Skin of body (tissue), 2 donors: ENCODE measurements around the gene CDRT4. TPM values are rescaled to one million over a fixed set of nuclear protein-coding genes. Genes with fewer than 3 reads are reported as not detected.
"Not testable (repeated sequence)": the region's sequence is repeated elsewhere in the genome, so short reads cannot be mapped to it uniquely, and the experiment has no call there.

Experiments used
- DNase-seq: peaks from one replicate; lab custom pipeline; 2025; lab: John Stamatoyannopoulos, UW
- total RNA-seq: library from RNA; depleted of rRNA; stranded (reverse); fragments of >200 nt; gene quantifications from one replicate; pipeline ENCODE4 v1.2.3, GENCODE V29; 2014

Gene CDRT4
- total RNA-seq, result 5.7 TPM

- DNase-seq, result no peak
Observed at GRCh38 chr17:15467592-15467991, at the start of gene CDRT4. Gene CDRT4, minus strand, starts transcription at chr17:15467621. Its CDS starts 27,383 bp downstream, at chr17:15440238.

GRCh38 chr17:15516150-15516549 is 48.7 kb upstream of the CDRT4 start:
- DNase-seq, result no peak

GRCh38 chr17:15514469-15514868 is 47.0 kb upstream of the CDRT4 start:
- no peak for DNase-seq

DNA sequence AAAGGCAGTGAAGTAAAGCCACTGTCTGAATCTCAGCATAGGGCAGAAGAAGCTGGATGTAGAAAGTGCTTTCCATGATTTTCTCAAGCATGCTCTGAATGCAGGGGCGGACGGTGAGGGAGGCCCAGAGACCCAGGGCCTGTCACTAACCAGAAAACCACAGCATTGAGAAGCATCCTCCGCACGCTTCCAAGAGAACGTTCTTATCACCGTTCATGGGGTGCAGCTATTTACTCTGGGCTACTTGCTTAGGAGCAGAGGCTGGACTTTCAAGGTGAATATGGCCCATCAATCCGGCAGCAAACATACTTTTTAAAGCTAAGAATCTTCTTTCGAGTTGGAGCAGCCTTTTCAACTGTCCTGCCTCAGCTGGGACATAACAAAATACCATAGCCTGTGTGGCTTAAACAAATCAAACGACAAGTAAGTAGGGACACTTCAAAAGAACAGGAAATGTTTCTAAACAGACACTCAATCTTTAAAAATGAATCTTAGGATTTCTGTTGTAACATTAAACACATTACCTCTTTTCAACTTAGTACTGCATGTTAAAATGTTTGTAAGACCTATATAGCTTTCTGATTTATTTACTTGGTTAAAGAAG is 46.5 kb upstream of the CDRT4 start:
- DNase-seq, result no peak

DNA sequence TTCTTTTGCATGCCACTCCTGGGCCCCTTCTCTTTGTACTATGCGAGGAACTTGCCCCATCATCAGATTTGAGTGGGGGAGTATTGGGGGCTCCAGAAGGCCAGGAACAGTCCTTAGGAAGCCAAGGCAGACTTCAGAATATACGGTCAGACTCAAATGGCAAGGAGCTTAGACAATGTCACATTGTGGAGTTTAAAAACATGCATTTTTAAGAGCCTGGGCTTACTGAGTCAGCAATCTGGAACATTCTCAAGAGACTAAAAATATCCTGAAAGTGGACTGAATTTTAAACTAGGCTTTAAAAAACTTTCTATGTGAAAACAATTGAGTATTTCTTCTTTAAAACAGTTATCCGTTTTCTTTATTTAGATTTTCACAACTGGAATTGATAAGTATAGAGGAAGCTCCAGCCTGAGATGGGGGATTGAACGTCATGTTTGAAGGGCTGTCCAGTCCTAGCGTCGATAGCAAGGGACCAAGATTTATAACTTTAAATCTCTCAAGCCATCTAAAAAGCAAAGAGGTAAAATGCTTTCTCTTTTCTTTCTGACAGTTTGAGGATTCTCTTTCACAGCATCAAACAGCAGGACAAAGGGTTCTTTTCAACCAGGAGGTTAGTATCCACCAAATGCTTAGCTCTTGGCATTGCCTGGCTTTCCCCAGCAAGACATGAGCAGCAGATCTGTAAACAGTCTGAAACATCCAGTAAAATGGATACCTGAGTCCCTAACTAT is 45.8 kb upstream of the CDRT4 start:
- DNase-seq, result peak; percentile 50

- DNase-seq, result no peak
Observed at GRCh38 chr17:15512071-15512709, 44.8 kb upstream of the CDRT4 start.

DNA sequence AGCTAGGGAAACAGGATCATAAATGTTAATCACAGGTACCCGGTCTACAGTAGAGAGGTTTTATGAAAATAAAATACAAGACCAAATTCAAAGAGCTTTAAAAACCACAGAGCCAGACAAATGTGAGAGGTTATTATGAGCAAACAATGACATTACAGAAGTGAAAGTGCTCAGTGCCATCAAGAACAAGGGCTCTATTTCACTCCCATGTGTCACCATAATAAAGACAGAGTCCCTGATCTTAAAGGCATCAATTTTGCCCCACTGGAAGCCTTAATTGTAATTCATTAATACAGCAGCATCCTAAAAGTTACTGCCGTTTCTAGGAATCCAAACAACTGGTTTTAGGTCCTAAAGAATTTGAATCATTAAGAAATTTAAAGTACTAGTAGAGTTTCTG is 43.7 kb upstream of the CDRT4 start:
- no peak for DNase-seq

GRCh38 chr17:15510361-15510760 is 42.9 kb upstream of the CDRT4 start:
- no peak for DNase-seq

- no peak for DNase-seq
Observed at GRCh38 chr17:15509095-15509494, 41.7 kb upstream of the CDRT4 start.

- no peak for DNase-seq
Observed at GRCh38 chr17:15508466-15508865, 41.0 kb upstream of the CDRT4 start.

DNA sequence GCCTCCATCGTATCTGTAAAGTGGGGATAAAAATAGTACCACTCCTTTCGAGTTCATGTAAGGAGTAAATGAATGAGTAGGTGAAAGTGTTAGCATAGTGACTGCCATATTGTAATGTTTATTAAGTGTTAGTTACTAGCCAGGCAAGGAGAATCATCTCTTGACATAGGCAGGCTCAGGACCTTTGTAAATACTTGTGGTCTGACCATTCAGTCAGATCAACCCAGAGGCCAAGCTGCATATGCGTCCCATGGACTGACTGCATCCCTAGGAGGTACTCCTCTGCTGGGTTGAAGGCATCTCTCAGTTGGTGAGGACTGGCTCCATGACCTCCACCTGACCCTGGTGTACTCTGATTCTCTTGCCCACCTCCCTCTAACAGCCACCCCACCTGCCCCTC is 40.5 kb upstream of the CDRT4 start:
- no peak for DNase-seq

GRCh38 chr17:15507001-15507400 is 39.6 kb upstream of the CDRT4 start:
- DNase-seq, result no peak

DNA sequence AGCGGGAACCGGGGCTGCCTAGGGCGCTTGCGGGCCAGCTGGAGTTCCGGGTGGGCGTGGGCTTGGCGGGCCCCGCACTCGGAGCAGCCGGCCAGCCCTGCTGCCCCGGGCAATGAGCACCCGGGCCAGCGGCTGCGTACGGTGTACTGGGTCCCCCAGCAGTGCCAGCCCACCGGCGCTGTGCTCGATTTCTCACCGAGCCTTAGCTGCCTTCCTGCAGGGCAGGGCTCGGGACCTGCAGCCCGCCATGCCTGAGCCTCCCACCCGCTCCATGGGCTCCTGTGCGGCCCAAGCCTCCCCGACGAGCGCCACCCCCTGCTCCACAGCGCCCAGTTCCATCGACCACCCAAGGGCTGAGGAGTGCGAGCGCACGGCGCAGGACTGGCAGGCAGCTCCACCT is 38.3 kb upstream of the CDRT4 start:
- not testable (repeated sequence) for DNase-seq

DNA sequence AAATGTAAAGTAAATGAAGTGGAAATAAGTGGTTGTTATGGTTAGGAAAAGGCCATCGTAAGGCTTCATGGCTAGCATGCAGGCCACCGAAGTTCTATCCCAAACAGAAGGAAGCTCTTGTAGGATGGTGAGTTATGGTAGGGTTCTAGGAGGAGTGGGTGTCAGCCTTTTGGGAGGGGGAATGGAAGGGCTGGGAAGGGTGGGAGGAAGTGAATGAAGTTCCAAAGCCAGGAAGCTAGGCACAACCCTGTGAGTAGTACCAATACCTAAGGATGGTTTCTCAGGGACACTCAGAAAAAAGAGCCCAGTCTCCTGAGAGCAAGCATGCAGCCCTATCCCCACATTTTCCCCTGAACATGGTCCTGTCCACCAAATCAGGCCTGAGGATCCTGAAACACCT is 36.3 kb upstream of the CDRT4 start:
- no peak for DNase-seq

DNA sequence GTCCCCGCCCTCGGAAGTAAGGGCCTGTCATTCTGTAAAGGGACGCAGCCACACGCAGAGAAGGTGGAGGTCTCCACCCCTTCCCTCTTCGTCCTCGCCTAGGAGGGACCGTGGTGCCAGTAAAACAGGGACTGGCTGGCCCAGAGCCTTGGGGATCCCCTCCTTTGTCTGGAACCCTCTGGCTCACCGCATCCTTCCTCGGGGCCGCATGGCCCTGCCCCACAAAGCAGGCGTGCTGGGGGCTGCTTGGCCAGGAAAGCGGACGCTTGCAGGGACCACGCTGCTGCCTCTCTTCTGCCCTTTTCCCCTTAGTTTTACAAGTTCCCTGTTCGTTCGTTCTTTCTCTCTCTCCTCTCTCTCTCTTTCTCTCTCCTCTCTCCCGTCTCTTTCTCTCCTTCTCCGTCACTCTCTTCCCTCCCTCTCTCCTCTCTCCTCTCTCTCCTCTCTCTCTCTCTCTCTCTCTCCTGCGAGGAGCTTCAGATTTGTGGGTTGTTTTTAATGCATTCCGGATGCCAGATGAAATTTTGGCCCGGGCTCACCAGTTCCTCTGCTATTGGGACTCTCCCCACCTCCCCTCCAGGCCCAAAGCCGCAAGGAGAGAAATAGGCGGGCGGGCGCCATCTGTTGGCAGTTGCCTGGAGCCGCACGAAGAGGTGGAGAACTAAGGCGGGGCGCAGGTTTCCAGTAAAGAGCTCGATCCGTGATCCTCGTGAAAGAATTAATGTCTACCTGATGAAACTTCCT is 35.1 kb upstream of the CDRT4 start:
- DNase-seq, result peak; percentile 95

GRCh38 chr17:15501793-15502192 is 34.4 kb upstream of the CDRT4 start:
- DNase-seq, result no peak

- DNase-seq, result no peak
Observed at GRCh38 chr17:15501282-15501681, 33.9 kb upstream of the CDRT4 start.

DNA sequence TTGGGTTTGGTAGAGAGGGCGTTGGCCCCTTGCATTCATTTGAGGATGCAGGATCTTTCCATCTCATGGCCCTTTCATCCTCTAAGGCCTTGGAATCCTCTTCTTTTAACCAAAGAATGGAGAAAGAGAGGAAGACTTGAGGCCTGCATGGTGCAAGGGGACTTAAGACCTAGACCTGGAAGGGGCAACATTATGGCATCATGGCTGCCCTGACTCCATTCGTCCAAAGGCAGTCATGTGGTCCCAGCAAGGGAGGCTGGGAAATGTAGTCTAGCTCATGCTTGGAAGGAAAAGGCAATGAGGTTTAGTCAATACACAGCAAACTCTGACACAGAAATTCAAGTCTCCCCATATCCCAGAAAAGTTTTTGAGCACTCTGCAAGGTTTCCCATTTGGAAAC is 30.7 kb upstream of the CDRT4 start:
- no peak for DNase-seq

DNA sequence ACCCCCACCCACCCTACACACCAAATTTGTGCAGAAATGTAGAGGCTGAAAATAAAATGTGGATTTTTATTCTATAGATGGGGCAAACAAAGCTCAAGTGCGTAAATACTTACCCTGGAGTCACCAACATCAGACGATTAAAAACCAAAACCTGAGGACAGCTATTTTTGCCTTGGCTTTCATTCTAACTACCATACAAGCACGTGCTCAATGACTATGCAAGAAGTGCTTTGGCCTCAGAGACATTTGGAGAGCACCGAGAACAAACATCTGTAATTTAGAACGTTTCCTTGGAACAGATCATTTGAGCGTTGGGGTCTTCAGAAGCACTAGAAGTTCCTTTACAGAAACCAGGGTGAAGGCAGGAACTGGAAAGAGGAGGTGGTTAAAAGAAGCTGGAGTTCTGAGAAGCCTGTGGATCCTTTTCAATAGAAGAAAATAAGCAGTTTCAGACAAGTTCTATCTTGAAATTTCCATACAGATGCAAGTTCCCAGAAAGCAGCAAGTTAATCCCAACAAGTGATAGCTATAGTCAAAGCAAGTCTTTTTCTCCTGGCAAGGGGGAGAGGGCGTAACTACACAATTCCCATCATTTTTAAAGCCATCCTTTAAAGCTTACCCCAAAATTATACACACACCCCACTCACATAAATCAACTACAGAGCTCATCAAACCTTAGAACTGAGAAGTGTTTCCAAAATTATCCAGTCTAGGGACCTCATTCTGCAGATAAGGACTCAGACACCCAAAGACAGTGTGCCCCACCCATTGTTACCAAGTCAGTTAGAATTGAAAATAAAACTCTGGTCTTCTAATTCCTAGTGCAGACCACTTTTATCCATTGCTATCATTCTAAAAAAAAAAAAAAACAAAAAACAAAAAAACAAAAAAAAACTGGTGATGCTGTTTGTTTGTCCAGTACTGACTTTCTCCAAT is 29.6 kb upstream of the CDRT4 start:
- no peak for DNase-seq

DNA sequence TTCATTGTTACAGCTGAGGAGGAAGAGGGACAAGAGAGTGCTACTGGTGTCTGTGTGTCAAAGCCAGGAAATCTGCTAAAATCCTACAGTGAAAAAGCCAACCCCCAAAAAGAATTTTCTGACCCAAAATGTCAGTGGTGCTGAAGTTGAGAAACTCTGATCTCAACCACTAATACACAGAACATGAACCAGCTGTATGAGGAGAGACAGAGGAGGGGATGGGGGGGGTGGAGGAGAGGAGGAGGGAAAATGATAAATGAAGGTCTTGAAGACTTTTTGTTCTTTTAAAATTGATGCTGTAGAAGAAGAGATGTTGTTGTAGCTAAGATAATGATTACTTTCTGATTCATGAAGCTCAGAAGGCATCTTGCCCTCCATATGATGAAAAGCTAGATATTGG is 27.4 kb upstream of the CDRT4 start:
- no peak for DNase-seq

- no peak for DNase-seq
Observed at GRCh38 chr17:15493693-15494035, 26.2 kb upstream of the CDRT4 start.
